HG02571 (cell line): Measurements from ENCODE around the gene PHEX.

Experiments used
- ATAC-seq: cut with Tn5 transposase; IDR thresholded peaks from one replicate; pipeline ENCODE4 v1.9.1; 2021; ENCODE audit warnings: mild to moderate bottlenecking, moderate library complexity; ENCODE audit not compliant: unreplicated experiment

PHEX gene

DNA sequence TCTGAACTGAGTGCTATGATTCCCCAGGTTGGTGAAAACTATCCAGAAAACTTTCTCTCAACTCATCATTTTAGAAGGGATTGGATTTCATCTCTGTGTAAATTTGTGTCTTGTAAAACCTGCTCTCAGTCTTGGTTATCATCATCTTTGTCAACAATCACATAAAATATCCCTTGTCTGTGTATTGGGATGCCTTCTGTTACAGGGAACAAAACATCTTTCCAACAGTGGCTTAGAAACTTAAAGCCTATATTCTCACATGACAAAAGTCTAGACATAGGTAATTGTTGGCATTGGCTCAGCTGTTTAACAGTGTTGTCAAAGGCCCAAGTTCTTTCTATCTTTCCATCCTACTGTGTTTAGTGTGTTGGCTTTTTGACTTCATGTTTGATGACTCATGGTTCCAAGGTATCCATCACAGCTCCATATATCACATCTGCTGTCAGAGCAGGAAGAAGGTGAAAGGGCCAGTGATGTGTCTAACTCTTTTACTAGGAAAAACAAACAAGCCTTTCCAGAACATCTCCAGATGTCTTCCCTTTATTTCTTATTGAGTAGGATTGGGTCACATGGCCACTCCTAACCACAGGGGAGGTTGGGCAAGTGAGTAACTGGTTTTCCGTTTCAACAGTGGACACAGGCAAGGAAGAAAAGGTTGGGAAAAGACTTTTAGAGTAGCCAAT is 65.0 kb downstream of the PHEX start:
- ATAC-seq, result no peak

DNA sequence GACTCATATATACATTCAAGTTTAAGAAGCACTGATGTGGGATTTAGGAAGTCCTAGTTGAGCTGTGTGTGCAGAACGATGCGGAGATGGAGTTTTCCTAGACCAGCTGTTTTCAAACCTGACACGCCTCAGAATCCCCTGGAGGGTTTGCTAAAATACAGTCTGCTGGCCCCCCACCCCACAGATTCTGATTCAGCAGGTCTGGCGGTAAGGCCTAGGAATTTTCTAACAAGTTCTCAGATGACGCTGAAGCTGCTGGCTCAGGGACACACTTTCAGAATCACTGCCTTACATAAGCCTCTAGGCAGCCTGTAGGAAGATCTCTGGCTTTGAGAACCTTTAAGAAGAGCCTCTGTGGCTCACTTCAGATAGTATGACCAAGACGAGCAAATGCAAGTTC is 73.1 kb downstream of the PHEX start:
- no peak for ATAC-seq

DNA sequence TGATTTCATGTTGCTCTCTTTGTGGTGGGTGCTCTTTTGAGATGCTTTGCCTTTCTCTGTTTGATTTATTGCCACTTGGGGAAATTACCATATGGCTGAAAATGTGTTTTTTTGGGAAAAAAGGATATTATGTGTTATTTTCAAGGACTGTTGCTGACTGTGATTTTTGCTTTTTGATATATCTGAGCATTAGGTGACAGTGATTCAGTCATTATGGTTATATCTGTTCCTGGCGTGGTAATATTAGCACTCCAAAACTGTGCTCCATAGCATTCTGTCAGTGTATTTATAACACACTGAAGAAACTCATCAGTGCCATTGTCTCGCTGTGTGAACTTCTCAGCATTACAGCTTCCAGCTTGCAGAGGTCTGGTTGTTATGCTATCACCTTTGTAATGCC is 73.8 kb downstream of the PHEX start:
- no peak for ATAC-seq

DNA sequence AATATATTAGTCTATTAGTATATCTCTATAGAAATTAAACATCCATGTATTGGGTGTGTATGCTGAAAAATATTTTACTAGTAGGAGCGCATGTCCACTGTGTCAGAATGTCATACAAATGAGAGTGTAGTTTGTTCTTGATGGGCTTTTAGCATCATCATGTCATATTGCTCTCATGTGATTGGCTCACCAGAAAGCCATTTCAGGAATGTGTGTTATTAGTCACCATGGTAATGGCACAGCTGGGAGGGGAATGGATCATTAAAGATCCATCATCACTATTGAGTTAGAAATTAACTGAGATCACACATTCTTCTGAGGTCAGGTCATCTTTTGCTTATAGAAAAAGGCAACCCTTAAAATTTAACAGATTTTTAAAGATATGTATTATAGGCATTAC is 77.3 kb downstream of the PHEX start:
- no peak for ATAC-seq

DNA sequence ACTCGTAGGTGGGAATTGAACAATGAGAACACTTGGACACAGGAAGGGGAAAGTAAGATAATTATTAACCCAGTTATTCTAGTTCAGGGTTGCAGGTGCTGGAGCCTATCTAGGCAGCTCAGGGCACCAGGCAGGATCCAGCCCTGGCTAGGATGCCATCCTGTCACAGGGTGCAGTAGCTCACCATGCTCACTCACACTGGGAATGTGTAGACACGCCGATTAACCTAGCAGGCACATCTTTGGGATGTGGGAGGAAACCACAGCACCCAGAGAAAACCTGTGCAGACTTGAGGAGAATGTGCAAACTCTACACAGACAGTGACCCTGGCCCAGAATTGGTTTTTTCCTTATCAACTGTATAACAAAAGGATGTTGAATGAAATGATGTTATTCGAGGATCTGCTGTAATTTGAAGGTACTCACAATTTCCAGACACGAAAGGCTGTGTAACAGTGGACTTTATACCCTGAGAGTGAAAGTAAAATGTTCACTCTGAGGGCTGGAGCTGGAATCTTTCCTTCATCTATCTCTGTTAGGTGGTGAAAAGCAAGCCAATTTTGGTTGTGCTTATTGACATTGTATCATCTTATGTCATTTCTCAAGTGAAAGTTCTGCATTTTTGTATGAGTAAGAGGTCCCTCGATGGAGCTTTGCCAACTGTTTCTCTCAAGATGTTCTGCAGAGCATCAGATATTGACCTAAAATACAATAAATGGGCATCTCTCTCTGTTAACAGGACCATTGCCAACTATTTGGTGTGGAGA is 78.8 kb downstream of the PHEX start:
- no peak for ATAC-seq

DNA sequence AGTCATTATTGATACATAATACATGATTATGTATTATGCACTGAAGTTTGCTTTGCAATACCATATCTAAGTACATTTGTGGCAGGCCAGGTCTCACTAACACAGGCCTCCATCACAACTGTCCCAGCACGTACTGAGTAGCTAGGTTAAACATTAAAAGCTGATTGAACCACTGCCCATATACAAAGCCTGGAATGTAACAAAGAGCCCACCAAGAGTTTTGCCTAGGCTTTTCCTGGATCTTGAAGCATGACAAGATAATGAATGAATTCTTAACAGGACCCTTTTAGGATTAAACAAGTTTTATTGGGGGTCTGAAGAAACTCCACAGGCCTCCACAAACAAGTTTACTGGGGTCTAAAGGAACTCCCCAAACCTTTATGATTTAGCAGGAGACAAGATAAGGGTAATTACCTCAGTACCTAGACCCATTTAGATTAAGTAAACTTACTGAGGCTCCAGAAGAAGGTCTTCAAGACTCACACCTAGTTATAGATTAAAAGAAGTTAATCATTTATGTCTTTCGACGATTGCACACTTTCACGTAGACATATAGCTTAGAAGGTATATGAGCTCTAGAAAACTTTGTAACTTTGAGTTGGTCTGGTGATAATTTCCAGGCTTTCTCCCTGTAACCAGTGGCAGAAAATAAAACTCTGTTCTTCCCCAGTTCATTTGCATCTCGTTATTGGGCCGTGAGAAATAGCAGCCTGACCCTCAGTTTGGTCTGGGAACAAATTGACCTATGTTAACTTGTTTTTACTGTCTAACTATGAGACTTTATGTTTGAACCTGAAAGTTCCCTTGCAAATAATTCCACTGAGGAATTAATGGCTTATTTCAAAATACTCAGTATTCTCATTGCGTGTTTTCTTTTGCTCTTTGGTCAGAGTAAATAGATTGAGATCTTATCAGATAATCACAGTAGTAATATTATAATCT is 84.8 kb downstream of the PHEX start:
- ATAC-seq, result no peak

DNA sequence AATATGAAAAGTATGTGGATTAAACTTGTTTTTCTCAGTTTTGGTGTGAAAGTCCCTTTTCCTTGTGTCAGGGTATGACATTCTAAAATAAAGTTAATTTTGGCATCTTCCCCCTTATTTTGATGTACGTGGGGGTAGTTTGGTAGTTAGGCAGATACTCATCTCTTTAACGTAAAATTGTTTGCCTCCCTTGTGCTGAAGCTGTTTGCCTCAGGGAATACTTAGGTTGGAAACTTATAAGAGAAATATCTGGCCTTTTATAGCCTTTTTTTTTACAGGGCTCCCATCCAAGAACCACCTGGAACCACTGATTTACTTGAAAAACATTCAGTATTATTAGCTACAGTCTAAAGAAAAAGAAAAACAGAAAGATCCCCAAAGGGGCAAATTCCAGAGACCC is 85.5 kb downstream of the PHEX start:
- no peak for ATAC-seq

DNA sequence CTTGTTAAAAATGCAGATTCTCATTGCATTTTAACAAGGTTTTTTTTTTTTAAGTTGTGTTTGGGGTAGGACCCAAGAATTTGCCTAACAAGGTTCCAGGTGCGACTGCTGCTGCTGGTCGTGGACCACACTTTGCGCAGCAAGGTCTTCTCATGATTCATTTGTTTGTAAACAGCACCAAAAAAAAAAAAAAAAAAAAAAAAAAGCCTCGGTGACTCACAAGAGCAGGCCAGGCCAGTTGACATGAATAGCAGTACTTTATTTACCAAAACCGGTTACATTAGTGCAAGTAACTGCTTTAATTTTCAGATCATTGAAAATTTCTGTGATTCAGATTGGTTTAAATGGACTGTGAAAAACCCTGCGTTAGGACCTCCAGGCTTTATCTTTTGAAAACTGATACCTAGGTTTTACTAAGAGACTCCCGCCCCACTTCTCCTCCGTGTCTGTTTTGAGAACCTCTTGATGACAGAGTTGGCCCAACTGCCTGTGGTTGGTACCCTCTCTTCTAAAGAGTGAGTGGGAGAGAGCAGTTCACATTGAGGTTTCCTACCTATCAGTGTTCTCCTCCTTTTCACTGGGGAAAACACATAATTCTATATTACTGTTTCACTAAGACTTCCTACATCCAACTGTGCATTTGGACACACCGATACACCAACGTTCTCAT is 86.2 kb downstream of the PHEX start:
- ATAC-seq, result no peak

DNA sequence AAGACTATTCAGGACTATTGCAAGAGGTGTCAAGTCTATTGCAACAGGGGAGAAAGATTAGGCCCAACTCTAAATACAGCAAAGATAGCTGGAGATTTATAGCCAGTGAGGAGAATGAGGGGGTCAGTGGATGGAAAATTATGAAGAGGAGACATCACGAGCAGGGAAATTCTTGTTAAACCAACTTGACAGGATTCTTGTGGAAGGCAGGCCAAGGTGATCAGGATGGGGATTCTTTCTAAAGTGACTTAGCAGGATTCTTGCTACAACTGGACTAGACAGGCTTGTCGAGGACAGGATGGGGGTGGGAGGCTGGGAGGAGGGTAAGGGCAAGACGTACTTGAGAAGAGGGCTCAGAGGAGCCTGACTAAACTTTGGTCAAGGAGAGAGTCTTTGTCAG is 89.0 kb downstream of the PHEX start:
- no peak for ATAC-seq

DNA sequence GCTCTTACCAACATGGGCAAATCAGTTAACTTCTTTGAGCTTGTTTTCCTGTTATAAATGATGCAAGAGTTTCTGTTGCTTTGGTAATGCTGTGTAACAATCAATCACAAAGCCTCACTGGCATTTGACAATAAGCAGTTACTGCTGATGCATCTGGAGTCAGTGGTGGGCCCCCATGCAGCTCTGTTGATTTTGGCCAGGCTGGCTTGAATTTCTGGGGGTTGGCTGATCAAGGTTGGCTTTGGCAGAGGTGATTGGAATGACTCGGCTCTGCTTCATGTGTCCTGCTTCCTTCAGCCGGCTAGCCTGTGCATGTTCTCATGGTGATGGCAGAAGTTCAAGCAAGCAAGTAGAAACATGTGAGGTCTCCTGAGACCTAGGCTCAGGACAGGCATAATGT is 90.4 kb downstream of the PHEX start:
- no peak for ATAC-seq

DNA sequence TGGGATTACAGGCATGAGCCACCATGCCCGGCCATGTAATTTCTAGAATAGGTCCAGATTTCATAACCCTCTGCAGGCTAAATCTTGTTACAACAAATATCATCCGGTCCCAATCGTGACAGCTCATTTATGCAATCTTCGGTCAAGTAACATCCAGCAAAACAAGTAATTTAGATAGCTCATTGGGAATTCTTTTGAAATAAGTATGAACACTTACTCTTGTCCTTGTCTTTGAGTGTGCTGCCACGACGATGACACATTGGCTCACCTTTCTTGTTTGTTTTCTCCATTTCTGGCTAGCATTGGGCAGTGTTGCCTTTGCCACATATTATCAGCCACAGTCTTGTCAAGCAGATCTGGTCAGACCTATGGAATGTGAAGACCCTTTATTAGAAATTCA is 92.0 kb downstream of the PHEX start:
- ATAC-seq, result no peak

DNA sequence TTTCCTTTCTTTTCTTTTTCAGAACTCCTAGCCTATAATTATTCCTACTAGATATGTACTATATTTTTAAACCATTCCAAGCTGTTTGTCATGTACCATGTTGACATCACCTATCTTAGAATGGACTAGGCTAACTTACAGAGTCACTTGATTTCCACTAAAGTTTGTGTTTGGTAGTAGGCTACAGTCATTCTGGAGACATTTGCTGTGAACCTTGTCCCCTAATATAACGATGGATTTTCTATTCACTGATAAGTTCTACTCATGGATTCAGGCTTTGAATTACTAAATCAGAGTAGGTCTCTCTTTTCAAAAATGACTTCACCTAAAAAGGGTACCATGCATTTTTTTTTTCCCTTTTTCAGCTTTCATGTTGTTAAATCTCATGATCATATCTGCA is 93.4 kb downstream of the PHEX start:
- no peak for ATAC-seq

DNA sequence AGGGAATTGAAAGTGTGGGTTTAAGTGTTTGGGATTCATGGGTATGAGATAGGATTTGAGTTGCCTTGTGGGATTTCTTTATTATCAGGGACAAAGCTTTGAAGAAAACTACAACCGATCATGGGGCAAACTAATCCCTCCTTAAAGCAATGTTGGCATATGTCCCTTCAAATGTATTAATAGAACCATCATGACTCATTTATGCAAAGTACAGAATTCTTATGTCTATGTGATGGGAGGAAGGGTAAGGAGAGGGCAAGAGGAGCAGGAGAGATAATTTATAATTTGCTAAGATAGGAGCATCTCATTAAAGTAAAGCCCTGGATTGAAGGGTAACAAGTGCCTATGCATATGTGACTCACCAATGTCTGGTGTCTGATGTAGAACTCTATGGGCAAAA is 94.2 kb downstream of the PHEX start:
- no peak for ATAC-seq

DNA sequence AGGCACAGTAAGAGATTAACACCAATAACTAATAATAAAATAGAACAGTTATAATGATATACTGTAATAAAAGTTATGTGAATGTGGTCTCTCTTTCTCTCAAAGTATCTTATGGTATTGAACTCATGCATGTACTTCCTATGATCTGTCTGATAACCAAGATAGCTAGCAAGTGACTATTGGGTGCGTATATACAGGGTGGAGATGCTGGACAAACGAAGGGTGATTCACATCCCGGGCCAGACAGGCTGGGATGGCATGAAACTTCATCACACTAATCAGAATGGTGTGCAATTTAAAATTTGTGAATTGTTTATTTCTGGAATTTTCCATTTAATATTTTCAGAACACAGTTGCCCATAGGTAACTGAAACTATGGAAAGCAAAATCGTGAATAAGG is 96.8 kb downstream of the PHEX start:
- no peak for ATAC-seq

DNA sequence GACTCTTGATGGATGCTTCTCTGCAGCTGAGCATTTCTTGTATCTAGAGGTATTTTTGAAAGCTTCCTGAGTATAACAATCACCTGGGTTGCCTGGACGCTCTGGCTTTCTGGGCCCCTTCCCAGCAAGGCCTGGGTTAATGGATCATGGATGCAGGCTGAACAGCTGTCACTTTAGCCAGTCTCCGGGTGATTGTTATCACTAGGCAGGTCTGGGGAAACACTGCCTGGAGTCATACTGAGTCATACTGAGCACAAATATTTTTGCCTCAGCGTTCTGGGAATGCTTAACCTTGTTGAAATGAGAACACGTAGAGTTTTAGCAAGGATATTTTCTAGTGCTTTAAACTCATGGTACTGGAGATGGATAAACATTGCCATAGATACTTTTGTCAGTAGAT is 102.6 kb downstream of the PHEX start:
- no peak for ATAC-seq

DNA sequence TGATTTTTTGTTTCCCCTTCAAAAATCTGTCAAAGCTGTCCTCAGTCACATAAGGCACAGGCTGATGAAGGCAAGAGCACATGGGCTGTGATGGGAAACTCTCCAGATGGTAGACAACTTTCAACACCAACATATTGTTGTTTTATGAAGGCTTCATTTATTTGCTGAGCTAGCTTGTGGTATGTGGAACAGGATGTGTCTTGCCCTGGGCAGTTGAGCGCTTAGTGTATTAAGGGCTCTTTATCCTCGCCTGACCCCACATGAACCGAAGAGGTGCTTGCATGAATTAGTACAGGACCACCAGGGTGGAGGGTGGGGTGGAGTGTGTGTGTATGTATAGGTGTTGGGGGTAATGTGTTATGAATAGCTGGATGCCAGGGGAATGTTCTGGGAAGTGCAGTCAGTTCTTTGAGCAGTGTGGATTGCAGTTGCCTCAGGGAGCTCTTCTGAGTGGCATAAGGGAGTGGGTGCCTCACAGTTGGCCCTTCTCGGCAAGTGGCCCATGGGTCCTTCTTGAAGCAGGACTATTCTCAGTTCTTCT is 103.1 kb downstream of the PHEX start:
- ATAC-seq, result no peak

DNA sequence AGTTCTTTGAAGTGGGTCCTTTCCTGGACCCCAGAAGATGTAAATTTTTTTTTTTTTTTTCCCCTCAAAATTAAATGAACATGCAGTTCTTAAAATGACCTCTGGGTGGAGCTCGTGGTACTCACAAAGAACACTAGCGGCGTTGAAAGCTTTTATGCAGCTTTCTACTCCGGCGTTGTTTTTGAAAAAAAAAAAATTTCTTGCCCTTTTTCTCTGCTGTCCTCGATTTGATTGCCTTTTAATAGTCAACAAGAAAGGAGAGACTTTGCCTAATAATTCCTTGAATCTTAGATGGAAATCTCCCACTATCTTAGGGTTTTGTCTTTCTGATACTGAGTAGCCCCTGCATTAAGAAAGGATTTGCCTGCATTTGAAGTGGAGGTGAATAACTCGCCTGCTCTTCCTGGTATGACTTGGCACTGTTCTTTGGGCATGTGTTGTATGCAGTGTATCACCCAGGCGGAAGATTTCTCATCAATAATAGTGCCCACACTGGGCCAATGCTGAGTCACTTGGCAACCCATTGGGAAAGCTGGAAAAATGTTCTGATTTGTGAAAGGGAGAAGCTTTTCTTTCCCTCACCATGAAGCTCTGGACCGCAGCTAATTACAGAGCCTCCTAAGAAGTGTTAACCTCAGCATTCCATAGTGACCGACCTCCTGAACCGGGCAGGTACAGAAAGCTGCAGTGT is 104.0 kb downstream of the PHEX start:
- ATAC-seq, result no peak

DNA sequence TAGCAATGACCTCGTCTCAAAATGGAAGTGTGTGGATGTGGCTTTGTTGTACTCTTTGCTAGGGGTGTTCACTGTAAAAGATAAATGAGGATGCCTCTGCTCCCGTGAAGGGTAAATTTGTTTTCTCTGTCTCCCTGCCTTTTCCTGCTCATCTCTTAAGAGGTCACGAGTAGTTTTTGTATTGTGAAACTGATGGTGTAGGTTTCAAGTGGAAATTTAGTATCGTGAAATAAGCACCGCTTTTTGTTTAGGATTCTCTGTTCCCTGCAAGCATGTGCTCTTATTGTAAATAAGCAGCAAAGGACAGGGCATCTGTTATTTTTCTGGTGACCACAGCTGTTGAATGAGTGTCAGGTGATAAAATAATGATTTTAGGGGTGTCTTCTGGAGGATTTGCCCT is 104.6 kb downstream of the PHEX start:
- ATAC-seq, result no peak

DNA sequence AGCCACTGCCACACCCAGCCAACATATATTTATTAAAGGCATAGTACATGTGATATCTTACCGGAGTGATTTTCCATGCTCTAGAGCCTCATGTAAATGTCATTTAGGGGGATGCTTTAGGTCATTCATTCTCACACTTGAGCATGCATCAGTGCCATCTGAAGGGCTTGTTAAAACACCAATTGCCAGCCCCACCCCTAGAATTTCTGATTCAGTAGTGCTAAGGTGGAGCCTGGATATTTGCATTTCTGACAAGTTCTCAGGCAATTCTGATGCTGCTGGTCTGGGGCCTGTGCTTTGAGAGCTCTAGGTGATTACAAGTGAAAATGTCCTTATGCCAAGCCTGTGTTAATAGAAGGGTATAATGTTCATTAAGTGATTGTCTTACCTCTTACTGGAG is 107.7 kb downstream of the PHEX start:
- ATAC-seq, result no peak

DNA sequence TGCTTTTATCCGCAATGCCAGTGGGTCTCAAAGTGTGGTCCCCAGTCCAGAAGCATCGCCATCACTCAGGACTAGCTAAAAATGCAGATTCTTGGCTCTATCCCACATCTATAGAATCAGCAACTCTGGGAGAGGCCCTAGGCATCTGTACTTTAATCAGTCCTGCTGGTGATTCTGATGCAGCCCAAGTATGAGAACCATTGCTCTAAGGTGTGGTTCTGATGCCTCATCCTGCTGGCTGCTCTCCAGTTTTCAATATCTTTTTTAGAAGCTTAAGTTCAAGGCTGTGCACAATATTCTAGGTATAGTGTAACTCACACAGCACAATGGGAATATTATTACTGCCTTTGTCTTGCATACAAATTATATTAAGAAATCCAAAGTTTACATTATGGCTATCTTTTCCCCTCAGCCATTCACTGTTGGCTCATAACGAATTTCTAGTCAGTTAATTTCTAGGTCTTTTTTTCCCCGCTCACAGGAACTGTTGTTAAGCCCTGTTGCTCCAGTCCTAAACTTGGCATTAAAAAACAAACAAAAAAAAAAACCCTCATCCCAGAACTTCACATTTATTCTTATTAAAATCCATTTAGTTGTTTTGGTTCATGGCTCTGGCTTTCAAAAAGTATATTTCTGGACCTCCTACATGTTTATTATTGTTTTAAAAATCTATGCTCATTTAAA is 109.1 kb downstream of the PHEX start:
- ATAC-seq, result no peak
